ENCODE data around the gene ALMS1.
"Not testable (repeated sequence)": the region's sequence is repeated elsewhere in the genome, so short reads cannot be mapped to it uniquely, and the experiment has no call there.

Gene ALMS1

DNA sequence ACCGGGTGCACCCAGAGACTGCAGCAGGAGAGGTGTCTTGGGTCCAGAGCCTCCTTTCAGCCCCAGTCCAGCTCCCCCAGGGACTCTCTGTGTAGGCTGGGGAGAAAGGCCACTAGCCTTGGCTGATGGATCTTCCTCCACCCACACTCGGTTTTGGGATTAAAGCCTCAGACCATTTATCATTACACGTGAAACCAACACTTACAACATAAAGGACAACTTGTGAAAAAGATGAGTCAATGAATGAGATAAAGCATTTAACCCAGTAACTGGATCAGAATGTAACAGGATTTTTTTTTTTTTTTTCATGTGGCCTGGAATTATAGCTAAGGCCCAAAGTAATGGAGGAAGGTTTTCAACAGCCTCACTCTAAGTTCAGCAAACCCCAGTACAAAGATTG lies 224.5 kb downstream of the ALMS1 start:
- DNase-seq (ENCODE audit: low spot score), result no peak
- TF ChIP-seq, protein P1, sequence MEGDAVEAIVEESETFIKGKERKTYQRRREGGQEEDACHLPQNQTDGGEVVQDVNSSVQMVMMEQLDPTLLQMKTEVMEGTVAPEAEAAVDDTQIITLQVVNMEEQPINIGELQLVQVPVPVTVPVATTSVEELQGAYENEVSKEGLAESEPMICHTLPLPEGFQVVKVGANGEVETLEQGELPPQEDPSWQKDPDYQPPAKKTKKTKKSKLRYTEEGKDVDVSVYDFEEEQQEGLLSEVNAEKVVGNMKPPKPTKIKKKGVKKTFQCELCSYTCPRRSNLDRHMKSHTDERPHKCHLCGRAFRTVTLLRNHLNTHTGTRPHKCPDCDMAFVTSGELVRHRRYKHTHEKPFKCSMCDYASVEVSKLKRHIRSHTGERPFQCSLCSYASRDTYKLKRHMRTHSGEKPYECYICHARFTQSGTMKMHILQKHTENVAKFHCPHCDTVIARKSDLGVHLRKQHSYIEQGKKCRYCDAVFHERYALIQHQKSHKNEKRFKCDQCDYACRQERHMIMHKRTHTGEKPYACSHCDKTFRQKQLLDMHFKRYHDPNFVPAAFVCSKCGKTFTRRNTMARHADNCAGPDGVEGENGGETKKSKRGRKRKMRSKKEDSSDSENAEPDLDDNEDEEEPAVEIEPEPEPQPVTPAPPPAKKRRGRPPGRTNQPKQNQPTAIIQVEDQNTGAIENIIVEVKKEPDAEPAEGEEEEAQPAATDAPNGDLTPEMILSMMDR (IDR thresholded peaks at IDR 0.05; ENCODE audit: extremely low read depth, missing control alignments), result no peak

DNA sequence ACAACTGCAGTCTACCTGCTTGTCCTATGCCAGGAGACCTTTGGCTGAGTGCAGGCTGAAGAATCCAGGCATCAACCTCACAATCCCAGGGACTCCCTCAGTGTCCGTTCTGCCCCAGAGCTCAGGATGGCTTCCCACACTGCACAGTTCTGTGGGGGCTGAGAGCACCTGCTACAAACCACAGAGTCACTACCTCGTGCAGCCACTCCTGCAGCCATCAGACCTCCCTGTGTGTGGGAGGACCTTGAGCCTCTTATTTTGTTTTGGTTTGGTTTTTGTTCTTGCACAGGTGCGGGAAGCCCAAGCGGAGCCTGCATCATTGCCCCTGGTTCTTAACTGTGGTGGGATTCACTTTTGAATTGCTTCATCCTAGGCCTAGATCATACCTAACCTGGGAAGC lies 225.6 kb downstream of the ALMS1 start:
- no peak for DNase-seq (ENCODE audit: low spot score)
- TF ChIP-seq, protein P1 (IDR thresholded peaks at IDR 0.05; ENCODE audit: extremely low read depth, missing control alignments), result no peak

DNA sequence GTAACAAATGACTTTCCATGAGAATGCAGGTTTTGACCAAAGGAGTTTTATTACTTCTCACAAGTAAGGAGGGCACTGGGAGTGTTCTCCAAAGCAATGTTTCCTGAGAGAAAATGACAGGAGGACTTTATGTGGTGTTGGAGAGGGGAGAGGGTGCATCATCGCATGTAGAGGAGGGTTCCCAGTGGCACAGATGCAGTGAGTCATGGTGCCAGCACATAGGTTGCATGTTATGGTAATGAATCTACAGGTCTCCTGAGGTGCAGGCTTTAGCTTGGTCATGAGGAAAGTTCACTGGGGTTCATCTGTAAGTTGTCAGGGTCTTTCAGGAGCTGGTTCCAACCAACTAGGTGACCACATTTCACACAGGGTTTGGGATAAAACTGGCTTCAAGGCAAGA lies 226.2 kb downstream of the ALMS1 start:
- TF ChIP-seq, protein P1 (IDR thresholded peaks at IDR 0.05; ENCODE audit: extremely low read depth, missing control alignments), result no peak
- no peak for DNase-seq (ENCODE audit: low spot score)

DNA sequence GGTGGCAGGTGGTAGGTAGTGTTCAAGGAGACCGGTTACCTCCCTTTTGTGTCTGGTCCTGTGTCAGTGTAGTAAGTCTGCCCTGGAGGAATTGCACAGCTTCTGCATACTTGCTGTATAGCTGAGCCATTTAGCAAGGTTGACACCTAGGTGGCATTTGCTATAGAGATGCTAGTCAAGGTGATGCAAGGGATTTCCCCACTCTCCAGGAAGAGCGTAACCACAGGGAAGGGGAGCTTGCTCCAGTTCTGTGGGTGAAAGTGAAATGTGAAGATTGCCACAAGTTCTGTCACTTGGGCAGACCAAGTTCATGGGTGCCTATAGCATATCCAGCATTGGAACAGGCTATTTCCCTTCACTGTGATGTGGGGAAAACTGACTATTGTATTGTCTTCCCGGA lies 228.5 kb downstream of the ALMS1 start:
- DNase-seq (ENCODE audit: low spot score), result no peak
- TF ChIP-seq, protein P1 (IDR thresholded peaks at IDR 0.05; ENCODE audit: extremely low read depth, missing control alignments), result no peak

DNA sequence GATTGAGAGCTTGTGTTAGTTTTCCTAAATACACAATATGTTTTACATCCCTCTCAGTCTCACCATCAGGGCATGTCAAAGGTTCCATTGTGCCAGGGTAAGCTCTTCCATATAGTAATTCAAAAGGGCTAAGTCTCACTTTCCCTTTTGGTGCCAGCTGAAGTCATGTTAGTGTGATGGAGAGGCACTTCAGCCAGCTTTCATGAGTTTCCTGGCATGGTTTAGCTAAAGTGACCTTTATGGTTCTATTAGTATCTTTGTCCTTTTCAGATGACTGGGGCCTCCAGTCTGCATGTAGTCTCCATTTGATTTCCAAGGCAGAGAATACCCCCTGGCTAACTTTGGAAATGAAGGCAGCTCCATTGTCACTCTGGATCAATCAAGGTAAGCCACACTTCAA lies 229.4 kb downstream of the ALMS1 start:
- TF ChIP-seq, protein P1 (IDR thresholded peaks at IDR 0.05; ENCODE audit: extremely low read depth, missing control alignments), result no peak
- DNase-seq (ENCODE audit: low spot score), result no peak

DNA sequence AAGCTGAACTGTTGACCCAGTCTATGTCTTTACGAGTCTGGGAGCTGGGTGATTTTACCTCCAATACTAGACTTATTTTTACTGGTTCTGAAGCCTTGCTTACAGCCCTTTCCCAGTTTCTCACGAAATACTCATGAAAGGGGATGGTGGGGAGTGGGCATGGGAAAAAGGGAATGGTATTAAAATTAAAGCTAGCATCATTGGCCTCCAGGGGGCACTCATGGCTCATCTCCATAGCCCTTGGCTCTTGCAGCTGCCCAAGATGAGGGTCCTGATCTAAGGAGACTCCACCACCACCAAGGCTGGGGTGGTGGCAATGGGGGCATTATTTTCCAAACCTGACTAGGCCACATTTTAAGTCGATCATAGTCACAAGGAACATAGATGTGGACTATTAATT lies 234.3 kb downstream of the ALMS1 start:
- not testable (repeated sequence) for DNase-seq (ENCODE audit: low spot score)

GRCh38 chr2:73624036-73624435 lies 238.4 kb downstream of the ALMS1 start:
- DNase-seq (ENCODE audit: low spot score), result not testable (repeated sequence)

GRCh38 chr2:73624625-73625024 lies 239.0 kb downstream of the ALMS1 start:
- DNase-seq (ENCODE audit: low spot score), result not testable (repeated sequence)

DNA sequence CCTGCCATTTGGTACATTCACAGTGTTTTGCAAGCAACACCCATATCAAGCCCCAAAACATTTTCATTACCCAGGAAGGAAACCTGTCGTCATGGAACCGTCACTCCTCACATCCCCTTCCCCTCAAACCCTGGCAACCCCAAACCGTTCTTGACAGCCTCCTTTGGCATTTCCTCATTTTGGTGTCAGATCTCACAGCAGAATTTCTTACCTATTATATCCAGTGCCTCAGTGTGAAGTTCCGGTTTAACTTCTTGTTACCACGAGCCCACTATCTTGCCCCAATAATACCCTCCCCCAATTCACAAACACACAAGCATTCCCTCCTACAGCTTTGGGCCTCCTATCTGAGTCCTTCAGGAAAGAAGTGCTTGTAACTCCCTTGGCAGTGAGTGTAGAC lies 240.6 kb downstream of the ALMS1 start:
- not testable (repeated sequence) for DNase-seq (ENCODE audit: low spot score)

DNA sequence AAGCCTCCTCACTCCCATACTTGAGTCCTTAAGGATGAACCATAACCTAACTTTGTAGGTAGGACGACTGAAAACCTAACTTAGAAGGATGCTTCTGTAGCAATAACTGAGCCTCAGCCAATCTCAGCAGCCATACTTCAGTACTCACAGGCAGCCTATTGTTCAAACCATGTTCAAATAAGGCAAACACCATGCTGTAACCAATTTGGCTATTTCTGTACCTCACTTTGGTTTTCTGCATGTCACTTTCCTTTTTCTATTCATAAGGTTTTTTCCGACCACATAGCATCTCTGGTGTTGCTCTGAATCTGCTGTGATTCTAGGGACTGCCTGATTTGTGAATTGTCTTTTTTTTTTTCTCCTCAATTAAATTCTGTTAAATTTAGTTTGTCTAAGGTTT lies 242.9 kb downstream of the ALMS1 start:
- DNase-seq (ENCODE audit: low spot score), result not testable (repeated sequence)

GRCh38 chr2:73630662-73631266 lies 245.1 kb downstream of the ALMS1 start:
- DNase-seq (ENCODE audit: low spot score), result not testable (repeated sequence)

- not testable (repeated sequence) for DNase-seq (ENCODE audit: low spot score)
Measured at GRCh38 chr2:73636977-73637376, 251.3 kb downstream of the ALMS1 start.
